ENCODE data around the gene SLCO2B1.

SLCO2B1 gene

DNA sequence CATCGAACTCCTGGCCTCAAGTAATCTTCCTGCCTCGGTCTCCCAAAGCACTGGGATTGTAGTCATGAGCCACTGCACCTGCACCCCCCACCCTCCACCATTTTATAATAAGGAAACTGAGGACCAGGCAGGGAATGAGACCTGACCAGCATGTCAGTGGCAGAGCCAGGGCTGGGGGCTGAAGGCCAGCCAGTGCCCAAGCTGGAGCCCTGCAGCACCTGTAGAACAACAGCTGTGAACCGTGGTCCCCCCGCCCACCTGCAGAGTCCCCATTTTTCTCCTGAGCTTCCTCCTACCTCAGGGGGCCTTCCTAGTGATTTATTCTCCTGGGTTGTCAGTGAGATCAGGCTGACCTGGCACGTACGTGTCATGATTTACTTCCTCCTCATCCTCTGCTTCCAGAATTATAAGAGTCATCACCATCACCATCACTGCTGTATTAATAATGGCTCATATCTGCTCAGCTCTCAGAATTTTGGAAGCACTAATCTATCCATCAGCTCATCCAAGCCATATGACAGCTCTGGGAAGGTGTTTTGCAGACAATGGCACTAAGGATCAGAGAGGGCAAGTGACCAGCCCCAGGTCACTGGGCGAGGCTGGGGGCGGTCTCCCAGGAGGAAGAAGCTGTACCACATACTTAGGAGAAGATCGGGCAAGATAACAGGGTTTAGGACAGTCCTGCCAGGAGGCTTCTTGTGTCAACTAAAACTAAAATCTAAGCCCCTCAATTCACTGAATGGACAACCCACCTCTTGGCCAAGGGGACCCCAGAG, 5.5 kb upstream of the SLCO2B1 start:
- DNase-seq, result no peak

DNA sequence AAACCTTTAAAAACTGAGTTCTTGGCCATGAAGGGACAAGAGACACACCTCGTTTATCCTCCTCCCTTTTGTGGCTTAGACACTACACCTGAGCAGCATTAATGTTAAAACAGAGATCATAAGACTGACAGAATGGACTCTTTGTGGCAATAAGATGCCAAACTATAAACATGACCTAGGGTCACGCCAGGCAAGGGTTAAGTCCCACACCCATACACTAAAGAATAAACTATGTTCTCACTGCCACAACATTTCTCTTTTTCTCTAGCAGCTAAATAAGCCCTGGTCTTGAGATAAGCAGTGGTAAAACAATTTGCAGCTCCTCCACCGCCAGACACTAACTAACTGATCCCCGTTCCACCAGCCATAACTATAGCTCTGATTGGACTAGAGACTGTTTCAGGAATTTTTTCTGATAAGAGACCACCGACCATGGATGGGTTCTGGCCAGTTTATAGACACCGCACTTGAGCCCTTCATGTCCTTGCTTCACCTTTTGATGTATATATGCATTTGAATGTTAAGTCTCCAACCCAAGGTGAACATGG, 4.9 kb upstream of the SLCO2B1 start:
- no peak for DNase-seq

DNA sequence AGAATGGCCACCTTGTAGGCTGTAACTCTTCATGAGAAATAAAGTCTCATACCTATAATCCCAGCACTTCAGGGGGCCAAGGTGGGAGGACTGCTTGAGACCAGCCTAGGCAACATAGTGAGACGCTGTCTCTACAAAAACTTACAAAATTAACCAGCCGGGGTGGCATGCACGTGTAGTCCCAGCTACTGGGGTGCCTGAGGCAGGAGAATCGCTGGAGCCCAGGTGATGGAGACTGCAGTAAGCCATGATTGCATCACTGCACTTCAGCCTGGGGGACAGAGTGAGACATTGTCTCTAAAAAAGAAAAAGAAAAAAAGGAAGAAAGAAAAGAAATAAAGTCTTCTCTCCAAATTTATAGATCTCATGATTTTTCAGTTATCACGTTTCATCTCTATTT, 4.2 kb upstream of the SLCO2B1 start:
- DNase-seq, result no peak

DNA sequence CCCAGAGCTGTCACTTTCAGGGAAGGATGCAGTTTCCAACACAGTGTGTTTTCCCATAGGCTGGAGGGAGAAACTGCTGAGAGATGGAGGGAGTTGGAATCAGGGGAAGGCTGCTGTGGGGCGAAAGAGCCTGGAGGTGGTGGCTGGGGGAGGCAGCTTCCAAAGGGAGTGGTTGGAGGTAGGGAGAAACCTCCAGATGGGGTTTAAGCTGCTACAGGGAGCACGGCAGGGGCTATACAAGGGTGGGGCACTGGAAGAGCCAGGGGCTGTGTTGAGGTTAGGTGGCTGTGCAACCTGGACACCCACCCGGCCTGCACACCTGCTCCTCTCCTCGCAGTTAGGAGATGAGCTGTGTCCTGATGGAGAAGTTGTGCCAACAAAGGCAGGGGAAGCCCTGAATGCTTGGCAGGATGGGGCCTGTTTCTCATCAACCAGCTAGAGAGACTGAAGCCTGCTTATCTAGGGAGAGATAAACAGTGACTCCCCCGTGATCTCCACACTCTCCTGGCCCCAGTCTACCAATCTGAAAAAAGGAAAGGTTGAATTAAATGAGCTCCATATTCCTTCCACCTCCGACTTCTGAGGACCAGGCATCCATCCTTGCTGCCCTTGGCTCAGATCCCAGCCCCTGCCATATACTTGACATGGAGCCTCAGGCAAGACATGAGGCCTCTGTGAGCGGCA, 3.6 kb upstream of the SLCO2B1 start:
- no peak for DNase-seq

DNA sequence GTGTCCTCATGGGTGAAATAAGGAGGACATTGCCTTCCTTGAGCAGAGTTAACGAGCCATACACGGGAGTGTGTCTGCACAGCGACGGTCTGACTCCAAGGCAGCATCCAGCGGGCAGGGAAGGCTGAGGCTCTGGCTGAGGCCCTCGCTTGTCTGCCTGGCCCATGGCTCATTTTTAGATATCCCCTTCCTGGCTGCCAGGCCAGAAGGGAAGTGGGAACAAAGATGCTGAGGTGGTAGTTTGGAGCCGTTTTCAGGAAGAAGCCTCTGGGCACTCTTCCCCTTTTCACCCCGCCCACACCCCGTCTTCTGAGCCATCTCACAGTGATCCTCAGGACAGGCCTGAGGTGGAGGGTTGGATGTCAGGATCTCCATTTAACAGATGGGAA, 3.0 kb upstream of the SLCO2B1 start:
- no peak for DNase-seq

DNA sequence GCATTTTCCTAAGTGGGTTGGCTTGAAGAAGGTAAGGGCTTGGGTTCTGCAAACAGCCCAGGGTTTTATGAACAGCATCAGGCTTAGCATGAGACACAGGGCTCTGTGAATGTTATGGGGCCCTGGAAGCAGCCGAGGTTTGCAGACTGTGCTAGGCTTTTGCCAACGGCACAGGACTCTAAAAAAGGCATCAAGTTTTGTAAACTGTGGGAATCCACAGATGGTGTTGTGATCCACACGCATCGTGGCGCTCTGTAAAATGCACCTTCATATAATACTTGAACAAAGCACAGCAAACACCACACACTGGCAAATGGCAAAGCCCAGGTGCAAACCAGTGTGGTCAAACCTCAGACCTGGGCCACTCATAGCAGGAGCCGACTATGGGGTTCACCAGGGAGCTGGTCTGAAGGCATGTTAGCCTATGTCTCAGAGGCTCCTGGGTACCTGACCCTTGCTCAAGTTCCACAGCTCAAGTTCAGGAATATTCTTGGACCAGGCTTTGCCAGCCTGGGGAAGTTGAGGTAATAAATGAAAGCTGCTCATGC, 2.4 kb upstream of the SLCO2B1 start:
- DNase-seq, result no peak

DNA sequence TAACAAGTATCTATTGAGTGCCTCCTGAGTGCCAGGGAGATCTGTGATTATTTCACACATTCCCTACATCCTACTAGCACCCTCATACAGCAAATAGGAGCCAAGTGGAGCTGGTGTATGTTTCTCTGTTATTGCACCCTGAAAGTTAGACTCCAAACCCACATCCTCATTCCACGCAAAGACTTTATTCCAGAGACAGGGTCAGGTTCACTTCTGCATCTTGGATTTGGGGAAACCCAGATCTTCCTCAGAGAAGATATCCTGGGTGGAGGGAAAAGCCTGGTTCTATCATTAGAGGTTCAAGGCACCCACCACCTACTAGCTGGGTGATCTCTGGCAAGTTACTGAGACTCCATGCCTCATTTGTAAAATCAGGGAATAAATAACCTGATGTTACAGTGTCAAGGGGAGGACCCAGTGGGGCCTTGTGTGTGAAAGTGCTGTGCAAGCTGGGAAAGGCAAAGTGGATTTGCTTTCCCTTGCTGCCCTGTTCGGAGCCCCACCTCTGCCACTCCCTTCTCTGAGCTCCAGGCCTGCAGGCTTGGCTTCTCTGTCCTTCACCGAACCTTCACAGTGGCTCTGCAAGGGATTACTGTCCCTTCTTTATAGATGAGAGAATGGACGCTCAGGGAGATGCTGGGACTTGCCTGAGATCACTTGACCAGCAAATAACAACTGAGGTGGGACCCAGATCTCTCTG, 991 bp upstream of the SLCO2B1 start:
- no peak for DNase-seq

DNA sequence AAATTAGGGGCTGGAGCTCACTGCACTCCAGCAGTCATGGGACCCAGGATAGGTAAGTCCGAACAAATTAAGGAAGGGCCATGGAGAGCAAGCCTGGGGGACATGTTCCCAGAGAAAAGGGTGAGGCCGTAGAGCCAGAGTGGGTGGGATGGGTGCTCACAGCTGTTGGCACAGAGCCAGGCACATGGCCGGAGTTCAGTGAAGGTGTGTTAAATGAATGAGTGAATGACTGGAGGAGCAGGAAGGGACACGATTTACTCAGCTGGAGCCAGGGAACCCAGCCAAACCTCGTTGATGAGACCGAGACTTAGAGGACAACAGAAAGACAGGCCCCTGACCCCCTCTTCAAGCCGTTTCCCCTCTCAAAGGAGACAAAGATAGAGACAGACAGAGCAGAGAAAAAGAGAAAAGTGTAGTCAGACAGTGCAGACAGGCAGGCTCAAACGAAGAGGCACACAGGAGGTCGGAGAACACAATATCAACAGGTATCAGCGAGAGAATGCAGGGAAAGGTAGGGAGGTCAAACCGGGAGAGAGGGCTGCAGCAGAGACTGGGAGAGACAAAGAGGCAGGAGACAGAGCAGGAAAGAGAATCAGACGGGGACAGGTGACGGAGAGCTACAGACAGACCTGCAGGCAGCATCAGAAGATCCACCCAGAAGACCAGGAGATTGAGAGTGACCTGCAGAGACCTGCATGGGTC, 590 bp downstream of the SLCO2B1 start:
- DNase-seq, result no peak

DNA sequence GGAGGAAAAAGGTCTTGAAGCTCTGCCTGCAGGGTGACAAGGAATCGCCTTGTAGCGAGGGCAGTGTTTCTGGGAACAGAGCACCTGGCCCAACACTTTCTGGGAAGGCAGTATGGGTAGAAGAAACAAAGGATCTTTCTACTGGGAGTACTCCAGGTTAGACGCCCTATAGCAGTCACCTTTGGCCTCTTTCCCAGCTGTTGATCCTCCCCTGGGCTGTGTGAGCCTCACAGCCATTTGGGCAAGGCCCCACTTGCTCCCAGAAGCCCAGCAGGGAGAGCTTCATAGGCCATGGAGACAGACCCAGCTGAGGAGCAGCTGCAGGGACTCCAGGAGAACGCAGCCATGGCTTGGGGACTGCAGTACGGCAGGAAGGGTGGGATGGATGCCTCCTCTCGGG, 1.2 kb downstream of the SLCO2B1 start:
- DNase-seq, result no peak

DNA sequence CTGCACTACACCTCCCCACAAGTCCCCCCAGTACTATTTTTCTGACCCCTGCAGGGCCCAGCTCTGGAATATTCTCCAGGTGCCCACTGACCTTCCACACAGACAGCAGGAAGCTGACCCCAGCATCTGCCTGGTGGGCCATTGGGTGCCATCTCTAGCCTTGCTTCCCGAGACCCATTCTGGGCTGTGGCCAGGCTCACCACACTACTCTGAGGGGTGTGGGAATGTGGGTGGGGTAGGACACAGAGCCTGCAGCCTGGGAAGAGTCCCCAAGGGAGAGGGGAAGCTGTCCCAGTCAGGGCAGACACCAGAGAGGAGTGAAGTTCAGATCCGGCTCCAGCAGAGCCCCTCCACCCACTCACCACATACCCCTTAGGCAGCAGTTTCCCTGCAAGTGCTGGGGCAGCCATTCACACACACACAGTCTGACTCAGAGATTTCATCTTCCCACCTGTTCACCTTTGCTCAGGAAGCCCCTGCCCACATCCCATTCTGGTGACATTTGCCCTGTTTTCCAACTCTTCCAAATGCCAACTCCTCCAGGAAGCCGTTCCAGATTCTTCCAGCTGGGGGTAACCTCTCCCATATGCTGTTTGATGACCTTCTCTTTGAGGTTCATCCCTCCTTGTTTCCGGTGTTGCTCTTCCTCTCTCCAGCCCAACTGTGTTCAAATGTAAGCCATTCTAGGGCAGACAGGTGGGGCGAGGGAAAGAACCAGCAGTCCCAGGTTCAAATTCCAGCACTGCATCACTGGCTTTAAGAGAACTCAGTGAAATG, 1.9 kb downstream of the SLCO2B1 start:
- DNase-seq, result no peak

DNA sequence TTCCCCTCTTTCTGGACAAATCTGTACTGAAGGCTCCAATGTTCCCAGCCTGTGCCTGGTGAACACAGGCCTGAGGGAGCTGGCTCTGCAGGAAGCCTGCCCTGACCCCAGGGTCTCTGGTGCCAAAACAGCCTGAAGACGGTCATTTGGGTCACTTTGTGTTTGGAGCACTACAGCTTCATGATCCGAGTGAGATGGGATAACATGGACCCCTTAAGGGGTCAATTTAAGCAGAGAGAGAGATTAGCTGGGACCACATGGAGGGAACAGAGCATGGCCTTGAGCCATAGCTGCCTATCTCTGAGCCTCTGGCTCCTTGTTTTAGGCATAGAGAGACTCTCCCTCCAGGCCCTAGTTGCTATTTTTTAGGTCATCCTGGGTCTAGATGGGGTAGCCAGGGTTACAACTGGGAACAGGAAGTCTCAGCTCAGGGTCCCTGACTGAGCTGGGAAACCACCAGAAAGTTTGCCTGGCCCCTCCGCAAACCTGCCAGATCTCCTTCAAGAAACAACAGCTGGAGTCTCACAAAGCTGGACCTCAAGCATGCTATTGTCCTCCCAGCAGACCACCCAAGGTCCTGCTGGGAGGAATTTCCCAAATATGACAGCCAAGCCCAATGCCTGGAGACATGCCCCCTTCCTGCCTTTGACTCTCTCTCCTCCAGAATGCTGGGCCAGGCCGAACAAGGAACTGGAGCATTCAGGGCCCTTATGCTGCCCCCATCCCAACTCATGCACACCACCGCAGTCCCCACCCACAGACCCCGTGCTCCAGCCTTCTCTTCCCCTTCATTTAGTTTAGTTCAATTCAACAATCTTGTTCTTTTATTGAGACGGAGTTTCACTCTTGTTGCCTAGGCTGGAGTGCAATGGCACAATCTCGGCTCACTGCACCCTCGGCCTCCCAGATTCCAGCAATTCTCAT, 4.0 kb downstream of the SLCO2B1 start:
- no peak for DNase-seq

DNA sequence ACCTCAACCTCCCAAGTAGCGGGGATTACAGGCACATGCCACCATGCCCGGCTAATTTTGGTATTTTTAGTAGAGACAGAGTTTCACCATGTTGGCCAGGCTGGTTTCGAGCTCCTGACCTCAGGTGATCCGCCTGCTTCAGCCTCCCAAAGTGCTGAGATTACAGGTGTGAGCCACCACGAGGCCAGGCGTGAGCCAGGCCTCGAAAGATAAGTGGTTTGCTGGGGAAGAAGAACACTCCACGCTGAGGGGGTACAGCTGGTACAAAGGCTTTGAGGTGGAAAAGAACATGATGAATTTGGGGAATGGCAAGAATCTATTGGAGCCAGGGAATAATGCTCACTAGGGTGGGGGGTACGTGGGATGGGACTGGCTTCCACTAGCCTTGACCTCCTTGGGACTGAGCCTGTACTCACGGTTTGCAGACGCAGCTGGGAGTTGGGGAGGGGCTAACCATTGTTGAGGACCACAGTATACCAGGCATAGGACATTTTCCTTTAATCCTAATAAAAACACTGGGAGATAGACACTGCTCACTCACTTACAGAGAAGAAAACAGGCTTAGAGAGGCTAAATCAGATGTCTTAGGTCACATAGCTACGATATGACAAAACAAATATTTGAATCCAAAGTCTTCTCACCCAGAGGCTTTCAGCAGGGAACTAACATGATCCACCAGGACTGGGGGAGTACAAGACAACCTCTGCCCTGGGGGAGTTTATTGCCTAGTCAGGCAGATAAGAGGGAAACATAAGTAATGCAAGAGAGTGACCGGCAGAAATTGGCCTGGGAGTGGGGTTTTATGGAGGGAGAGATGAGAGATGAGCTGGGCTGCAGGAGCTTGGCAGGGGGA, 4.9 kb downstream of the SLCO2B1 start:
- DNase-seq, result no peak

DNA sequence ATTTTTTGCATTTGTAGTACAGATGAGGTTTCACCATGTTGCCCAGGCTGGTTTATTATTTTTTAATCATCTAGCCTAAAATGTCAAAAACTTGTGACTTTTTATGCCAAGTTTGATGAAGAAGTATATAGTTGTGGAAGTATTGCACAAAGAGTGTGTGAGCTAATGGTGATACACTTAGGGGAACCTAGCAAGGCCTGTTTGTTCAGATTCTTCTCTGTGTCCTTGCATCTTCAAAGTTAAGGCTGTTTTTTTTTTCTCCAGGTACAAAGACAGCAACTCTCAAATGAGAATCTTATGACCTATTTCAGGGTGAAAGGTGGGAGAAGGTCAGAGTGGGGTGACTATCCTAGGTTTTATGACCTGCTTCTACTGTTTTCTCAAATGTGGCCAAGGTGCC, 7.3 kb downstream of the SLCO2B1 start:
- DNase-seq, result no peak

DNA sequence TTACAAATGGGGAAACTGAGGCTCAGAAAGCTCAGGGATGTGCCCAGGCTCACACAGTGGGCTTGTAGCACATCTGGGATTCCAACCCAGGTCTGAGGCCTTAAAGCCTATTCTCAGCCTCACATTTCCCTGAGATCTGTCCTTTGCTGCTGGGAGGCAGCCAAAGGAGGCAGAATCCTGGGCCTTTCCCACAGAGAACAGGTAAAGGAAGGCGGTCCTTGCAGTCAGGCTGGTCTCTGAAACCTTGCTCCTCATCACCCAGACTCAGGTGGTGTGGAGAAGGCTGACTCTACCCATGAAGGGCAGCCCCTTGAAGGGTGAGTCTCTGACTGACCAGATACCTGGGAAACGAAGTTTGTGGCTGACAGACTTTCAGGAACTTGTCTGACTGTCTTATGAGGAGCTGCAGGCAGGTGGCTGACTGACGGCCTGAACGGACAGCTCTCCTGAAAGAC, 7.8 kb downstream of the SLCO2B1 start:
- DNase-seq, result no peak

DNA sequence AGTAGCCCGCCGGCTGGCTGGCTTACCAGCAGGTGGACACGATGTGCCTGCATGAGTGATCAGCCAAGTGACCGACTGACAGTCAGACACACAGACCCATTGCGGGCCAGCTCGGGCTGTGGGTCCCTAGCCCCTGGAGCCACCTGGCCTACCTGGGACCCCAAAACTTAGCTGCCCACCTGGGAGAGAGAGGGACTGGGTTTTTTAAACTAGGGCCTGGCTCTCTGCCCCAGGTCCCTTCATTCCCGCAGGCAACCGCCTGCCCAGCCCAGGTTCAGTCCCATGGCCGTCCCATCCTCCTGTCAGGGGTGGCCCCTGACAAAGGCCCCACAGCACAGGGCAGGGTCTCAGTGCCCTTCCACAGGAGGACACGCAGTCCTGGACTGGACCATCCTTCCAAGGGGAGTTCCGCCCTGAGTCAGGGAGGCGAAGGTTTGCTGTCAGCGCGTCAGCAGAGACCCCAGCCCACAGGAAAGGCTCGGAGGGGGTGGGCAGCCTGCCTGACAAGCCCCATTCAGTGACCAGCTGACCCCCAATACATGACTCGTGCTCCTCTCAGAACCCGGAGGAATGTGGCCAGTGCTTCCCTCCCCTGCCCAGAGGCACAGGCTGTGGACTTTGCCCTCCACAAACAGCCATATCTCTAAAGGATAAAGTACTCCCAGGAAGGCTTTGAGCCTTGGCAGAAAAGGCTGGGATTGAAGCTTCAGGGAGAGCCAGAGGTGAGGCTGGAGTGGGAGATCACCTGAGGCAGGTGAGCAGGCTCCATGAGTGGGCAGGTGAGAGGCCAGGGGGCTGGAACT, 8.4 kb downstream of the SLCO2B1 start:
- no peak for DNase-seq

DNA sequence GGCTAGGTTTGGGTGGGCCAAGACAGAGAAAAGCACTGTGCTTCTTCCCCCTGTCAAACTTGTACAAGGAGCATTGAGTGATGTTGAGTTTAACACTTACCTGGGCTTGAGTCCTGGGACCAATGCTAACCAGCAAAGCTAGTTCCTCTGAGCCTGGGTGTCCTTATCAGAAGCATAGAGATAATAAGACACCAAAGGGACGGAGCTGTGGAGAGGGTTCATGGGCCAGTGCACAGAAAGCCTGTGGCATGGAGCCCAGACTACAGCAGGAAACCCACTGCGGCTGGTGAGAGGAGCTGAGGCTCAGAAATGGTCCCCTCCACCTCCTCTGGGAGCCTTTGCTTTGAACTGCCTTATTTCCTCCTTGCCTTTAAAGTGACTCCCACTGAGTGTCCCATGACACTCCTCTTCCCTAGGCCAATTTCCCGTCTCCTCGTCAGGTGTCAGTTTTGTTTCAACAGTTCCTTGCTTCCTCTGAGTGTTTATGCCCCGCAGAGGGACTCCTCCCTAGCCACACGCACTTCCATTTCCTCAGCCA, 9.4 kb downstream of the SLCO2B1 start:
- DNase-seq, result no peak

DNA sequence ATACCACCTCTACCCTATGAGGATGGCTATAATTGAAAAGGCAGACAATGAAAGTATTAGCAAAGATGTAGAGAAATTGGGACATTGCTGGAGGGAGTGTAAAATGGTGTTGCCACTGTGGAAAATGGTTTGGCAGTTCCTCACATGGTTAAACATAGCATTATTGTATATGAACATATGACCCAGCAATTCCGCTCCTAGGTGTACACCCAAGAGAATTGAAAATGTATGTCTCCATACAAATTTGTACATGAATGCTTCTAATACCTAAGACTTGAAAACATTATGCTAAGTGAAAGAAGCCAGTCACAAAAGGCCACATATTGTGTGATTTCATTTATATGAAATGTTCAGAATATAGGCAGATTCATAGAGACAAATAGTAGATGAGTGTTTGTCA, 10.0 kb downstream of the SLCO2B1 start:
- DNase-seq, result no peak

DNA sequence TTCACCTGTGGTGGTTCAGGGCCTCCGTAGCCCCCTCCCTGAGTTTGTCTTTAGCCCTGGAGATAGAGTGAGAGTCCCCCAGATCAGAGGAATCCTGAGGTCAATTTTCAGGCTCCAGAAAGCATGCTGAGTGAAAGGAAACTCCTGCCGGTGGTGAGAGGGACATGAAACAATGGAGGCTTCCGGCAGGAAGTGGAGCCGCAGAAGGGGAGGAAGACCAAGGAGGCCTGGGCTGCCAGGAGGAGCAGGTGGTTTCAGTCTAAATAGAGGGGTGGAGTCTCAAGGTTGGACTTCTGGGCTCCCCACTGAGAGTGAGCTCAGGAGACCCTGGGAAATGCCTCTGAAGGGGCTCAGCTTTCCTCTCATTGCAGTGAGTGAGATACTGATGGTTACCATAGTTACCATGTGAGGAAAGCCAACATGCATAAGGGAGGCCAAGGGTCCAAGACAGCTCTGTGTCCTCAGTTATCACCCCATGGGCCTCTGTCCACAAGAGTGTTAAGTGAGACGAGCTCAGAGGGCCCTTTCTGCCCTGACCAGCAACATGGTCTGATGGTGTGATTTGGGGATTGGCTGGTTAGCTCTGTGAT, 10.7 kb downstream of the SLCO2B1 start:
- no peak for DNase-seq
